Caco-2 (cell line): Measurements from ENCODE around the gene PEX14. TPM values are rescaled to one million over a fixed set of nuclear protein-coding genes. Genes with fewer than 3 reads are reported as not detected.

Experiments used
- BruUV-seq: library from RNA; stranded (reverse); fragments of 400-500 nt; replicated peaks from 2 replicates; lab custom pipeline; 2021; lab: Mats Ljungman, UMichigan
- CTCF ChIA-PET: fragments of 300-600 bp; sonication (Branson Sonifier 250); formaldehyde crosslinking; loops from one replicate; lab custom pipeline; 2022; ENCODE audit warnings: antibody characterized with exemption; lab: Charles Lee
- POLR2A ChIA-PET: fragments of 300-600 bp; sonication (Branson Sonifier 250); formaldehyde crosslinking; loops from one replicate; lab custom pipeline; 2022; ENCODE audit warnings: antibody characterized with exemption; lab: Charles Lee
- DNase-seq, 2 experiments: peaks; one replicate each; pipeline versions ENCODE4 v3.0.0 to v3.0.0-alpha.2; 2020 to 2022
- H3K27me3 ChIP-seq: replicated peaks from 2 replicates; pipeline ENCODE4 v1.6.0; 2011; ENCODE audit warnings: low read length; ENCODE audit not compliant: control insufficient read depth, insufficient read depth
- H3K36me3 ChIP-seq: 2 replicates; pipeline ENCODE4 v1.5.1; 2011; ENCODE audit warnings: low read length; ENCODE audit not compliant: control insufficient read depth, insufficient read depth
- H3K4me1 ChIP-seq: fragments of 250-450 bp; sonication (Bioruptor Pico); 2 replicates; pipeline ENCODE4 v1.5.1; 2020; ENCODE audit warnings: mild to moderate bottlenecking
- H3K4me3 ChIP-seq: 2 replicates; pipeline ENCODE4 v1.5.1; 2011; ENCODE audit warnings: low read depth, mild to moderate bottlenecking, control low read depth, low read length
- H3K9me3 ChIP-seq: fragments of 250-450 bp; sonication (Bioruptor Pico); 2 replicates; pipeline ENCODE4 v1.5.1; 2020; ENCODE audit warnings: mild to moderate bottlenecking, moderate library complexity
- H3K27ac Mint-ChIP-seq: one replicate; pipeline ENCODE4 v1.8.0; 2022; ENCODE audit warnings: mixed read lengths; ENCODE audit not compliant: unreplicated experiment
- H3K27me3 Mint-ChIP-seq: one replicate; pipeline ENCODE4 v1.8.0; 2022; ENCODE audit warnings: mixed read lengths; ENCODE audit not compliant: insufficient read depth, unreplicated experiment
- H3K36me3 Mint-ChIP-seq: one replicate; pipeline ENCODE4 v1.8.0; 2022; ENCODE audit warnings: mild to moderate bottlenecking, mixed read lengths; ENCODE audit not compliant: insufficient read depth, unreplicated experiment
- H3K4me1 Mint-ChIP-seq: one replicate; pipeline ENCODE4 v1.8.0; 2022; ENCODE audit warnings: low read depth, mixed read lengths; ENCODE audit not compliant: unreplicated experiment
- H3K4me3 Mint-ChIP-seq: one replicate; pipeline ENCODE4 v1.8.0; 2022; ENCODE audit warnings: mild to moderate bottlenecking, moderate library complexity, mixed read lengths; ENCODE audit not compliant: unreplicated experiment
- H3K9me3 Mint-ChIP-seq: one replicate; pipeline ENCODE4 v1.8.0; 2022; ENCODE audit warnings: mixed read lengths; ENCODE audit not compliant: unreplicated experiment
- intact Hi-C: fragments of 100-400 bp; cut with micrococcal nuclease; formaldehyde crosslinking; loops from one replicate; pipeline ENCODE4 v1.10.0; 2022; ENCODE audit not compliant: unreplicated experiment
- total RNA-seq: library from RNA; stranded (reverse); gene quantifications from 2 replicates; pipeline ENCODE4 v1.2.3, GENCODE V29; 2022
- TF ChIP-seq, protein P1 (sequence below), 2 experiments: fragments of 200-600 bp in 1 of 2; IDR thresholded peaks; 1 replicate in 1 of 2; 2 replicates in 1 of 2; pipeline versions ENCODE4 v1.5.1 to v1.8.0; 2011 to 2022; ENCODE audit warnings: antibody characterized with exemption in 1 of 2, control low read depth in 1 of 2, inconsistent platforms in 1 of 2, low read depth in 1 of 2, low read length in 1 of 2, mild to moderate bottlenecking in 1 of 2, moderate library complexity in 1 of 2; ENCODE audit not compliant: insufficient read depth in 1 of 2, severe bottlenecking in 1 of 2, unreplicated experiment in 1 of 2

PEX14 gene
- total RNA-seq, 1 experiment from 2014 or later, result 22.2 TPM

DNA sequence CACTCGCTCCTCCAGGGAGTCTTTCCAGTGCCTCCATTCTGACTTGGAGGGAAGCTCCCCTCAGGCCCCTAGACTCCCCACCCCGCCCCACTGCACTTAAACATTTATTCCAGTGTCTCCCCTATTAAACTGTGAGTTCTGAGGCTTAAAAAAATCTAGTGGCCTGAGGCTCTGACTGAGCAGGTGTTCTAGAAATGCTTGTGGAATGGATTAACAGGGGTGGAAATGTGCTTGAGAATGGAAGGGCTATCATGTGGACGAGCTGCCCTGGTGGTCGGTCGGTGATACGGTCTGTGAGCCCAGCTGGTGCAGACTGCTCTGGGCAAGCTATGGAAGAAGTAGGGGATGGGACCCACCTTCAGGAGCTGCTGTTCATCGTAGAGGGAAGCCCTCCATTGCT is 130.2 kb downstream of the PEX14 start:
- H3K36me3 ChIP-seq, result no peaks in the 10 kb centered on the region
- Mint-ChIP-seq H3K27ac (no peak overlapping the region), H3K4me1 (no peaks in the 10 kb centered on the region), H3K36me3 (no peaks in the 10 kb centered on the region), H3K4me3 (no peak overlapping the region), H3K9me3 (no peaks in the 10 kb centered on the region), H3K27me3 (no peaks in the 10 kb centered on the region)
- H3K4me3 ChIP-seq, result no peak overlapping the region
- H3K9me3 ChIP-seq, result no peaks in the 10 kb centered on the region
- intact Hi-C loops, result no loop called here
- CTCF ChIA-PET, result no interaction called here
- TF ChIP-seq, protein P1, sequence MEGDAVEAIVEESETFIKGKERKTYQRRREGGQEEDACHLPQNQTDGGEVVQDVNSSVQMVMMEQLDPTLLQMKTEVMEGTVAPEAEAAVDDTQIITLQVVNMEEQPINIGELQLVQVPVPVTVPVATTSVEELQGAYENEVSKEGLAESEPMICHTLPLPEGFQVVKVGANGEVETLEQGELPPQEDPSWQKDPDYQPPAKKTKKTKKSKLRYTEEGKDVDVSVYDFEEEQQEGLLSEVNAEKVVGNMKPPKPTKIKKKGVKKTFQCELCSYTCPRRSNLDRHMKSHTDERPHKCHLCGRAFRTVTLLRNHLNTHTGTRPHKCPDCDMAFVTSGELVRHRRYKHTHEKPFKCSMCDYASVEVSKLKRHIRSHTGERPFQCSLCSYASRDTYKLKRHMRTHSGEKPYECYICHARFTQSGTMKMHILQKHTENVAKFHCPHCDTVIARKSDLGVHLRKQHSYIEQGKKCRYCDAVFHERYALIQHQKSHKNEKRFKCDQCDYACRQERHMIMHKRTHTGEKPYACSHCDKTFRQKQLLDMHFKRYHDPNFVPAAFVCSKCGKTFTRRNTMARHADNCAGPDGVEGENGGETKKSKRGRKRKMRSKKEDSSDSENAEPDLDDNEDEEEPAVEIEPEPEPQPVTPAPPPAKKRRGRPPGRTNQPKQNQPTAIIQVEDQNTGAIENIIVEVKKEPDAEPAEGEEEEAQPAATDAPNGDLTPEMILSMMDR (IDR thresholded peaks at IDR 0.05; ENCODE audit: insufficient read depth in 1 of 2, low read depth in 1 of 2, low read length in 1 of 2, severe bottlenecking in 1 of 2, unreplicated experiment in 1 of 2), result no peak
- DNase-seq, result no peak
- POLR2A ChIA-PET, result no interaction called here
- BruUV-seq, result no TSS peak
- H3K4me1 ChIP-seq, result peaks cover 31% of the 10 kb centered on the region
- H3K27me3 ChIP-seq, result no peaks in the 10 kb centered on the region

DNA sequence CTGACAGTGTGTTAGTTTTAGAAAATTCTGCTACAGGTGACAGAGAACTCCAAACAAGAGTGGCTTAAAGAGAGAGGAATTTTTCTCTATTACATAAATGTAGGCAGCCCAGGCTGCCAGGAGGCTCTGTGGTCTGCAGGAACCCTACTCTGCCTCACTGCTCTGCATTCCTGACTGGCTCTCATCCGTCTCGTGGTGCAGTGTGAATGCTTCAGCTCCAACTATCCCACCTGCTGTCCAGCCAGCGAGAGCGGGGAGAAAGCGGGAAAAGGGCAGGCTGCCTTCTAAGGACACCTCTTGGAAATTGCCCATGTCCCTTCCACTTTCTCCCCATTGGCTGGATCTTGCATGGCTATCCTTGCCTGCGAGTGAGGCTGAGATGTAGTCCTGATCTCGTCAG is 131.3 kb downstream of the PEX14 start:
- intact Hi-C loops, result no loop called here
- Histone ChIP-seq H3K9me3 (no peaks in the 10 kb centered on the region), H3K4me1 (peaks cover 21% of the 10 kb centered on the region), H3K36me3 (no peaks in the 10 kb centered on the region), H3K4me3 (no peak overlapping the region), H3K27me3 (no peaks in the 10 kb centered on the region)
- Mint-ChIP-seq H3K9me3 (no peaks in the 10 kb centered on the region), H3K27ac (no peak overlapping the region), H3K36me3 (no peaks in the 10 kb centered on the region), H3K4me3 (no peak overlapping the region), H3K27me3 (no peaks in the 10 kb centered on the region), H3K4me1 (no peaks in the 10 kb centered on the region)
- ChIA-PET POLR2A (no interaction called here), CTCF (no interaction called here)
- no peak for DNase-seq
- TF ChIP-seq, protein P1 (IDR thresholded peaks at IDR 0.05; ENCODE audit: insufficient read depth in 1 of 2, low read depth in 1 of 2, low read length in 1 of 2, severe bottlenecking in 1 of 2, unreplicated experiment in 1 of 2), result no peak
- BruUV-seq, result no TSS peak

DNA sequence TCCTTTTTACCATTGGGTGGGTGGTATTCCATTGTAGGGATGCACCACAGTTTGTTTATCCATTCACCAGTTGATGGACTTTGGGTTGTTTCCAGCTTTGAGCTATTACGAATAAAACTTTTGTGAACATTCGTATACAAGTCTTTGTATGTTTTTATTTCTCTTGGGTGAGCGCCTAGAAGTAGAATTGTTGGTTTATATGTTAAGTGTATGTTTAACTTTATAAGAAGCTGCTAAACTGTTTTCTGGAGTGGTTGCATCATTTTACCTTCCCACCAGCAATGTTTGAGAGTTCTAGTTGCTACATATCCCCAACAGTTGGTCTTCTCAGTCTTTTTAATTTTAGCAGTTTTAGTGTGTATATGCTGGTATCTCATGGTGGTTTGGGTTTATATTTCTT is 132.5 kb downstream of the PEX14 start:
- BruUV-seq, result no TSS peak
- ChIA-PET CTCF (no interaction called here), POLR2A (no interaction called here)
- DNase-seq, result no peak
- Histone ChIP-seq H3K4me3 (no peak overlapping the region), H3K27me3 (no peaks in the 10 kb centered on the region), H3K9me3 (no peaks in the 10 kb centered on the region), H3K4me1 (peaks cover 10% of the 10 kb centered on the region; the same call in 1 of the 2 replicates), H3K36me3 (no peaks in the 10 kb centered on the region)
- no peaks in the 10 kb centered on the region for H3K36me3 Mint-ChIP-seq
- TF ChIP-seq, protein P1 (IDR thresholded peaks at IDR 0.05; ENCODE audit: insufficient read depth in 1 of 2, low read depth in 1 of 2, low read length in 1 of 2, severe bottlenecking in 1 of 2, unreplicated experiment in 1 of 2), result no peak
- no peaks in the 10 kb centered on the region for H3K27me3 Mint-ChIP-seq
- no peaks in the 10 kb centered on the region for H3K4me1 Mint-ChIP-seq
- intact Hi-C loops, result no loop called here
- H3K4me3 Mint-ChIP-seq, result no peak overlapping the region
- no peak overlapping the region for H3K27ac Mint-ChIP-seq
- H3K9me3 Mint-ChIP-seq, result no peaks in the 10 kb centered on the region
